Mesenchymal stem cell (in vitro differentiated cells and primary cell): ENCODE measurements around the gene SLC38A8.

ENCODE experiments used
- DNase-seq: peaks from one replicate; pipeline ENCODE4 v3.0.0-alpha.2; 2013
- H2AFZ ChIP-seq: one replicate; pipeline ENCODE4 v1.6.1; 2013; ENCODE audit warnings: low read depth, mild to moderate bottlenecking, control low read depth, inconsistent platforms, low read length, moderate library complexity
- H2AK5ac ChIP-seq: 2 replicates; pipeline ENCODE4 v1.6.1; 2013; ENCODE audit warnings: low read length, moderate library complexity, mild to moderate bottlenecking, inconsistent platforms; ENCODE audit not compliant: severe bottlenecking
- H2BK120ac ChIP-seq: one replicate; pipeline ENCODE4 v1.6.1; 2013; ENCODE audit warnings: low read depth, mild to moderate bottlenecking, inconsistent platforms, low read length, moderate library complexity
- H2BK12ac ChIP-seq, 2 experiments: one replicate each; pipeline ENCODE4 v1.6.1; 2013; ENCODE audit warnings: inconsistent platforms in 2 of 2, low read length in 2 of 2, mild to moderate bottlenecking in 2 of 2, moderate library complexity in 2 of 2, control low read depth in 1 of 2
- H2BK15ac ChIP-seq: one replicate; pipeline ENCODE4 v1.6.1; 2013; ENCODE audit warnings: mild to moderate bottlenecking, low read depth, inconsistent platforms; ENCODE audit not compliant: poor library complexity, severe bottlenecking
- H2BK5ac ChIP-seq: 2 replicates; pipeline ENCODE4 v1.6.1; 2013; ENCODE audit warnings: low read depth, mild to moderate bottlenecking, low read length, control low read depth, inconsistent platforms; ENCODE audit not compliant: poor library complexity, severe bottlenecking
- H3K14ac ChIP-seq, 2 experiments: one replicate each; pipeline ENCODE4 v1.6.1; 2013; ENCODE audit warnings: inconsistent platforms in 2 of 2, low read length in 2 of 2, control low read depth in 1 of 2, mild to moderate bottlenecking in 1 of 2, moderate library complexity in 1 of 2
- H3K18ac ChIP-seq, 2 experiments: one replicate each; pipeline ENCODE4 v1.6.1; 2013; ENCODE audit warnings: inconsistent platforms in 2 of 2, low read length in 2 of 2, control low read depth in 1 of 2, low read depth in 1 of 2, mild to moderate bottlenecking in 1 of 2
- H3K23ac ChIP-seq, 2 experiments: one replicate each; pipeline ENCODE4 v1.6.1; 2013; ENCODE audit warnings: inconsistent platforms in 2 of 2, low read length in 2 of 2, mild to moderate bottlenecking in 2 of 2, moderate library complexity in 2 of 2, control low read depth in 1 of 2
- H3K27ac ChIP-seq: 2 replicates; pipeline ENCODE4 v1.5.1; 2013; ENCODE audit warnings: mild to moderate bottlenecking, moderate library complexity, low read length, control low read depth, inconsistent platforms; ENCODE audit not compliant: poor library complexity, severe bottlenecking
- H3K27me3 ChIP-seq, 2 experiments: 2 replicates each; pipeline versions ENCODE4 v1.6.1 to v1.7.0; 2013; ENCODE audit warnings: low read length in 2 of 2, mild to moderate bottlenecking in 2 of 2, moderate library complexity in 2 of 2, control low read depth in 1 of 2, inconsistent platforms in 1 of 2; ENCODE audit not compliant: control insufficient read depth in 1 of 2, insufficient read depth in 1 of 2
- H3K36me3 ChIP-seq, 2 experiments: 2 replicates each; pipeline versions ENCODE4 v1.6.1 to v1.7.0; 2013; ENCODE audit warnings: low read length in 2 of 2, control low read depth in 1 of 2, inconsistent platforms in 1 of 2, low read depth in 1 of 2, mild to moderate bottlenecking in 1 of 2; ENCODE audit not compliant: insufficient read depth in 2 of 2, control insufficient read depth in 1 of 2
- H3K4ac ChIP-seq, 2 experiments: one replicate each; pipeline ENCODE4 v1.6.1; 2013; ENCODE audit warnings: inconsistent platforms in 2 of 2, low read length in 2 of 2, mild to moderate bottlenecking in 2 of 2, moderate library complexity in 2 of 2, control low read depth in 1 of 2, low read depth in 1 of 2
- H3K4me1 ChIP-seq: 2 replicates; pipeline ENCODE4 v1.6.1; 2013; ENCODE audit warnings: low read depth, low read length, control low read depth; ENCODE audit not compliant: control insufficient read depth, insufficient read depth
- H3K4me2 ChIP-seq: 2 replicates; pipeline ENCODE4 v1.6.1; 2013; ENCODE audit warnings: low read length, mild to moderate bottlenecking, inconsistent platforms; ENCODE audit not compliant: poor library complexity, severe bottlenecking
- H3K4me3 ChIP-seq, 2 experiments: 2 replicates each; pipeline versions ENCODE4 v1.5.1 to v1.7.0; 2013; ENCODE audit warnings: low read length in 2 of 2, mild to moderate bottlenecking in 2 of 2, control low read depth in 1 of 2, low read depth in 1 of 2; ENCODE audit not compliant: insufficient read depth in 1 of 2
- H3K79me1 ChIP-seq: replicated peaks from 2 replicates; pipeline ENCODE4 v1.6.1; 2013; ENCODE audit warnings: mild to moderate bottlenecking, control low read depth, low read length, inconsistent platforms; ENCODE audit not compliant: poor library complexity, severe bottlenecking
- H3K9ac ChIP-seq: 2 replicates; pipeline ENCODE4 v1.7.0; 2013; ENCODE audit warnings: mild to moderate bottlenecking, low read length, moderate library complexity
- H3K9me3 ChIP-seq: 2 replicates; pipeline ENCODE4 v1.7.0; 2013; ENCODE audit warnings: mild to moderate bottlenecking, low read length; ENCODE audit not compliant: control insufficient read depth
- H4K8ac ChIP-seq: one replicate; pipeline ENCODE4 v1.6.1; 2013; ENCODE audit warnings: inconsistent platforms, mild to moderate bottlenecking, low read length, moderate library complexity
- H4K91ac ChIP-seq: one replicate; pipeline ENCODE4 v1.6.1; 2013; ENCODE audit warnings: mild to moderate bottlenecking, low read length, inconsistent platforms
- WGBS: methylation state at CpG from one replicate; pipeline ENCODE4 v1.1.7; 2013; ENCODE audit warnings: mixed read lengths; 5-methylcytosine and 5-hydroxymethylcytosine counted together

The SLC38A8 gene

GRCh38 chr16:84013787-84014569, 28.6 kb downstream of the SLC38A8 start:
- Histone ChIP-seq H2BK15ac (no peak overlapping the region), H3K4ac (no peak overlapping the region), H3K79me1 (no peaks in the 10 kb centered on the region), H3K14ac (no peak overlapping the region), H3K4me2 (no peak overlapping the region), H3K36me3 (no peaks in the 10 kb centered on the region), H3K18ac (no peak overlapping the region), H3K4me1 (no peaks in the 10 kb centered on the region), H2AK5ac (no peak overlapping the region), H3K27ac (no peak overlapping the region), H2BK120ac (no peak overlapping the region), H3K23ac (no peak overlapping the region), H2BK5ac (no peak overlapping the region), H3K9ac (no peak overlapping the region), H3K9me3 (no peaks in the 10 kb centered on the region), H3K4me3 (no peak overlapping the region), H2AFZ (no peak overlapping the region), H4K8ac (no peak overlapping the region), H4K91ac (no peak overlapping the region), H3K27me3 (peaks cover 0 to 41% of the 10 kb centered on the region in 2 experiments), H2BK12ac (no peak overlapping the region)
- WGBS = 13% methylated on average over 14 of the region's 14 CpGs
- peak; percentile 61 for DNase-seq

GRCh38 chr16:84009282-84009681, 33.3 kb downstream of the SLC38A8 start:
- H3K27me3 ChIP-seq = peaks cover 25 to 52% of the 10 kb centered on the region in 2 experiments

GRCh38 chr16:84007965-84008364, 34.6 kb downstream of the SLC38A8 start:
- Histone ChIP-seq H2AFZ (no peak overlapping the region), H3K4me2 (no peak overlapping the region), H3K79me1 (no peaks in the 10 kb centered on the region), H3K4ac (no peak overlapping the region), H2BK15ac (no peak overlapping the region), H3K4me3 (no peak overlapping the region), H3K4me1 (no peaks in the 10 kb centered on the region), H3K9ac (no peak overlapping the region), H4K91ac (no peak overlapping the region), H3K27ac (no peak overlapping the region), H2AK5ac (no peak overlapping the region), H2BK5ac (no peak overlapping the region), H2BK12ac (no peak overlapping the region), H3K14ac (no peak overlapping the region), H3K23ac (no peak overlapping the region), H3K18ac (no peak overlapping the region), H3K27me3 (peaks cover 36 to 60% of the 10 kb centered on the region in 2 experiments), H3K9me3 (no peaks in the 10 kb centered on the region), H2BK120ac (no peak overlapping the region), H4K8ac (no peak overlapping the region), H3K36me3 (no peaks in the 10 kb centered on the region)
- 88% methylated on average over 6 of the region's 8 CpGs for WGBS
- no peak for DNase-seq

More at GRCh38 chr16:84009282-84009681, 33.3 kb downstream of the SLC38A8 start:
- H3K14ac ChIP-seq = no peak overlapping the region
- H3K4me2 ChIP-seq = no peak overlapping the region
- H3K36me3 ChIP-seq = no peaks in the 10 kb centered on the region
- no peak overlapping the region for H2AFZ ChIP-seq
- H2BK12ac ChIP-seq = no peak overlapping the region
- no peak overlapping the region for H3K23ac ChIP-seq
- H4K91ac ChIP-seq = no peak overlapping the region
- no peak overlapping the region for H2BK120ac ChIP-seq
- no peak overlapping the region for H3K18ac ChIP-seq
- no peak overlapping the region for H4K8ac ChIP-seq
- H3K9me3 ChIP-seq = no peaks in the 10 kb centered on the region
- H3K79me1 ChIP-seq = no peaks in the 10 kb centered on the region
- no peak overlapping the region for H3K4me3 ChIP-seq
- H2AK5ac ChIP-seq = no peak overlapping the region
- no peak overlapping the region for H2BK5ac ChIP-seq
- H3K9ac ChIP-seq = no peak overlapping the region
- 87% methylated on average over 6 of the region's 6 CpGs for WGBS
- H3K27ac ChIP-seq = no peak overlapping the region
- no peak overlapping the region for H2BK15ac ChIP-seq
- H3K4me1 ChIP-seq = no peaks in the 10 kb centered on the region
- no peak for DNase-seq
- no peak overlapping the region for H3K4ac ChIP-seq

GRCh38 chr16:84007520-84007919, 35.1 kb downstream of the SLC38A8 start:
- 72% methylated on average over 4 of the region's 4 CpGs for WGBS
- no peak overlapping the region for H3K27ac ChIP-seq
- H3K4me2 ChIP-seq = no peak overlapping the region

More at GRCh38 chr16:84007520-84007919, 35.1 kb downstream of the SLC38A8 start:
- Histone ChIP-seq H3K9me3 (no peaks in the 10 kb centered on the region), H3K27me3 (peaks cover 39 to 63% of the 10 kb centered on the region in 2 experiments), H3K14ac (no peak overlapping the region), H2BK15ac (no peak overlapping the region), H3K9ac (no peak overlapping the region), H2AK5ac (no peak overlapping the region), H3K79me1 (no peaks in the 10 kb centered on the region), H2AFZ (no peak overlapping the region), H3K18ac (no peak overlapping the region), H3K36me3 (no peaks in the 10 kb centered on the region), H2BK120ac (no peak overlapping the region), H3K4me1 (no peaks in the 10 kb centered on the region), H4K8ac (no peak overlapping the region), H3K4ac (no peak overlapping the region), H3K23ac (no peak overlapping the region), H3K4me3 (no peak overlapping the region), H2BK12ac (no peak overlapping the region), H2BK5ac (no peak overlapping the region), H4K91ac (no peak overlapping the region)
- no peak for DNase-seq
